DOHH2 (cell line): Measurements from ENCODE around the gene TRIM14.

ENCODE experiments used
- EZH2phosphoT487 ChIP-seq: fragments of 200-600 bp; sonication (generic); IDR thresholded peaks from 2 replicates; pipeline ENCODE4 v1.6.1; 2017; ENCODE audit warnings: borderline replicate concordance, mild to moderate bottlenecking, antibody characterized with exemption, low read length, moderate library complexity, mixed read lengths
- TF ChIP-seq, protein P1 (sequence below): fragments of 200-600 bp; sonication (generic); IDR thresholded peaks from one replicate; pipeline ENCODE4 v1.5.1; 2014; ENCODE audit warnings: antibody characterized with exemption, mild to moderate bottlenecking, low read depth, low read length; ENCODE audit not compliant: poor library complexity, severe bottlenecking

DNA sequence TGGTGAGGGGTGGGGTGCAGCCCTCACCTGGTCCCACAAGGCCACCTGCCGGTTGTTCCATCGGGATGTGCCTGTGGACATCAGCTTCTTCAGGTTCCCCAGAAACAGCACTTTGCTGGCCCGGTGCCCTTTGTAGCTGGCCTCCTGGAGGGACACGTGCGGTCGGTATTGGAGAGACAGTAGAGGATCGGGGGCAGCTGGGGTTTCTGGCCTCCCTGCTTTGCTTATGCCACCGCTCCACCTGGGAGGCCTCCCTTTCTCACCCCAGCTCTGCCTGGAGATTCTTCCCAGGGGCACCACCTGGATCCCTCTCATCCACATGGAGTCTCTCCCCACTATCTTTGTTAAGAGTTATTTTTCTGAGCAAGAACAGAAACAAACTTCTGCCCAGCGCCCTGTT, 13.1 kb upstream of the TRIM14 start:
- TF ChIP-seq, protein P1, sequence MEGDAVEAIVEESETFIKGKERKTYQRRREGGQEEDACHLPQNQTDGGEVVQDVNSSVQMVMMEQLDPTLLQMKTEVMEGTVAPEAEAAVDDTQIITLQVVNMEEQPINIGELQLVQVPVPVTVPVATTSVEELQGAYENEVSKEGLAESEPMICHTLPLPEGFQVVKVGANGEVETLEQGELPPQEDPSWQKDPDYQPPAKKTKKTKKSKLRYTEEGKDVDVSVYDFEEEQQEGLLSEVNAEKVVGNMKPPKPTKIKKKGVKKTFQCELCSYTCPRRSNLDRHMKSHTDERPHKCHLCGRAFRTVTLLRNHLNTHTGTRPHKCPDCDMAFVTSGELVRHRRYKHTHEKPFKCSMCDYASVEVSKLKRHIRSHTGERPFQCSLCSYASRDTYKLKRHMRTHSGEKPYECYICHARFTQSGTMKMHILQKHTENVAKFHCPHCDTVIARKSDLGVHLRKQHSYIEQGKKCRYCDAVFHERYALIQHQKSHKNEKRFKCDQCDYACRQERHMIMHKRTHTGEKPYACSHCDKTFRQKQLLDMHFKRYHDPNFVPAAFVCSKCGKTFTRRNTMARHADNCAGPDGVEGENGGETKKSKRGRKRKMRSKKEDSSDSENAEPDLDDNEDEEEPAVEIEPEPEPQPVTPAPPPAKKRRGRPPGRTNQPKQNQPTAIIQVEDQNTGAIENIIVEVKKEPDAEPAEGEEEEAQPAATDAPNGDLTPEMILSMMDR, result no peak
- TF ChIP-seq EZH2phosphoT487, result no peak
